Suprapubic skin (tissue), 4 donors: ENCODE measurements around the gene HTR1E. TPM values are rescaled to one million over a fixed set of nuclear protein-coding genes. Genes with fewer than 3 reads are reported as not detected.

ENCODE experiments used
- DNase-seq, 2 donors: peaks; one replicate each; pipeline ENCODE4 v3.0.0-alpha.2; 2019; ENCODE audit warnings: low spot score in 2 of 2
- H3K27ac ChIP-seq: fragments of 200-600 bp; sonication (generic); one replicate; pipeline ENCODE4 v1.5.1; 2019
- H3K27me3 ChIP-seq: fragments of 200-600 bp; sonication (generic); one replicate; pipeline ENCODE4 v1.5.1; 2019
- H3K36me3 ChIP-seq: fragments of 200-600 bp; sonication (generic); one replicate; pipeline ENCODE4 v1.5.1; 2019
- H3K4me1 ChIP-seq: fragments of 200-600 bp; sonication (generic); one replicate; pipeline ENCODE4 v1.5.1; 2019
- H3K4me3 ChIP-seq: fragments of 200-600 bp; sonication (generic); one replicate; pipeline ENCODE4 v1.5.1; 2019; ENCODE audit warnings: mild to moderate bottlenecking
- H3K9me3 ChIP-seq: fragments of 200-600 bp; sonication (generic); one replicate; pipeline ENCODE4 v1.5.1; 2019
- CTCF ChIP-seq, 2 donors: fragments of 200-600 bp in 1 of 2; fragments of 450-650 bp in 1 of 2; sonication (generic) in 1 of 2; IDR thresholded peaks; one replicate each; pipeline ENCODE4 v1.5.1; 2016 to 2019; ENCODE audit warnings: antibody characterized with exemption in 2 of 2, mild to moderate bottlenecking in 1 of 2, moderate library complexity in 1 of 2
- EP300 ChIP-seq: sonication (generic); formaldehyde crosslinking; IDR thresholded peaks from one replicate; pipeline ENCODE4 v1.6.1; 2017; ENCODE audit warnings: antibody characterized with exemption
- POLR2A ChIP-seq, 2 donors: fragments of 450-650 bp; IDR thresholded peaks; one replicate each; pipeline ENCODE4 v1.6.1; 2017; ENCODE audit warnings: antibody characterized with exemption in 2 of 2, mild to moderate bottlenecking in 2 of 2, moderate library complexity in 2 of 2
- POLR2AphosphoS5 ChIP-seq, 3 donors: sonication (generic); formaldehyde crosslinking; IDR thresholded peaks; one replicate each; pipeline ENCODE4 v1.6.1; 2017; ENCODE audit warnings: antibody characterized with exemption in 3 of 3
- WGBS: methylation state at CpG from one replicate; pipeline ENCODE4 v1.1.5; 2018; 5-methylcytosine and 5-hydroxymethylcytosine counted together
- total RNA-seq, 4 donors: library from RNA; depleted of rRNA; stranded (reverse); fragments of >200 nt; gene quantifications; one replicate each; pipeline ENCODE4 v1.1.0, GENCODE V29; 2016

Gene HTR1E
- total RNA-seq, 4 donors from 2014 or later = not detected

GRCh38 chr6:86934365-86934764 is 3.0 kb upstream of the HTR1E start:
- Histone ChIP-seq H3K9me3 (no peaks in the 10 kb centered on the region), H3K27ac (no peak overlapping the region), H3K27me3 (peaks cover 26% of the 10 kb centered on the region), H3K4me1 (peaks cover 8% of the 10 kb centered on the region), H3K36me3 (no peaks in the 10 kb centered on the region), H3K4me3 (no peak overlapping the region)
- TF ChIP-seq POLR2AphosphoS5 (IDR thresholded peaks at IDR 0.05) = no peak
- no peak for TF ChIP-seq CTCF (IDR thresholded peaks at IDR 0.05)
- TF ChIP-seq POLR2A (IDR thresholded peaks at IDR 0.05) = no peak
- no peak for TF ChIP-seq EP300
- 44% methylated on average over 1 of the region's 1 CpG for WGBS
- DNase-seq = no peak

- Histone ChIP-seq H3K9me3 (no peaks in the 10 kb centered on the region), H3K27ac (no peak overlapping the region), H3K4me3 (peak overlapping the region; percentile 32), H3K4me1 (peaks cover 8% of the 10 kb centered on the region), H3K36me3 (no peaks in the 10 kb centered on the region), H3K27me3 (peaks cover 26% of the 10 kb centered on the region)
- TF ChIP-seq CTCF (IDR thresholded peaks at IDR 0.05) = no peak
- no peak for TF ChIP-seq EP300
- TF ChIP-seq POLR2AphosphoS5 (IDR thresholded peaks at IDR 0.05) = no peak
- TF ChIP-seq POLR2A (IDR thresholded peaks at IDR 0.05) = no peak
- 4% methylated on average over 12 of the region's 12 CpGs for WGBS
- DNase-seq = no peak
Measured at GRCh38 chr6:86936834-86937218, 502 bp upstream of the HTR1E start.

GRCh38 chr6:86938814-86939213 is 1.5 kb downstream of the HTR1E start:
- WGBS = 61% methylated on average over 4 of the region's 4 CpGs
- Histone ChIP-seq H3K4me1 (peaks cover 8% of the 10 kb centered on the region), H3K36me3 (no peaks in the 10 kb centered on the region), H3K4me3 (no peak overlapping the region), H3K27me3 (peaks cover 26% of the 10 kb centered on the region), H3K27ac (no peak overlapping the region), H3K9me3 (no peaks in the 10 kb centered on the region)
- no peak for DNase-seq
- TF ChIP-seq EP300 (no peak), POLR2A (IDR thresholded peaks at IDR 0.05) (no peak), POLR2AphosphoS5 (IDR thresholded peaks at IDR 0.05) (no peak)

- H3K27ac ChIP-seq = no peak overlapping the region
- peaks cover 20% of the 10 kb centered on the region for H3K27me3 ChIP-seq
- H3K36me3 ChIP-seq = no peaks in the 10 kb centered on the region
- no peak overlapping the region for H3K4me3 ChIP-seq
- H3K9me3 ChIP-seq = no peaks in the 10 kb centered on the region
- no peak for TF ChIP-seq EP300
- TF ChIP-seq POLR2A (IDR thresholded peaks at IDR 0.05) = no peak
- TF ChIP-seq CTCF (IDR thresholded peaks at IDR 0.05) = no peak
- no peak for TF ChIP-seq POLR2AphosphoS5 (IDR thresholded peaks at IDR 0.05)
- DNase-seq = no peak
- WGBS = 52% methylated on average over 1 of the region's 1 CpG
- H3K4me1 ChIP-seq = peaks cover 8% of the 10 kb centered on the region
Measured at GRCh38 chr6:86941461-86941860, 4.1 kb downstream of the HTR1E start.

- Histone ChIP-seq H3K4me3 (no peak overlapping the region), H3K4me1 (no peaks in the 10 kb centered on the region), H3K27me3 (peaks cover 7% of the 10 kb centered on the region), H3K9me3 (no peaks in the 10 kb centered on the region), H3K36me3 (no peaks in the 10 kb centered on the region), H3K27ac (no peak overlapping the region)
- TF ChIP-seq CTCF (IDR thresholded peaks at IDR 0.05) (no peak), POLR2AphosphoS5 (IDR thresholded peaks at IDR 0.05) (no peak), POLR2A (IDR thresholded peaks at IDR 0.05) (no peak), EP300 (no peak)
- no peak for DNase-seq
- WGBS = 74% methylated on average over 5 of the region's 6 CpGs
Measured at GRCh38 chr6:86942769-86943516, 5.6 kb downstream of the HTR1E start.
